Mucosa of descending colon (tissue), 3 donors: ENCODE data around the gene MPP3. TPM values are rescaled to one million over a fixed set of nuclear protein-coding genes. Genes with fewer than 3 reads are reported as not detected.

Source experiments
- ATAC-seq: fragments of 200-7000 bp; cut with Tn5 transposase; one replicate; pipeline ENCODE4 v1.9.1; 2020; ENCODE audit warnings: mild to moderate bottlenecking, moderate library complexity
- DNase-seq, 3 donors: peaks; one replicate each; pipeline ENCODE4 v3.0.0-alpha.2; 2020
- H3K36me3 ChIP-seq: fragments of 200-600 bp; one replicate; pipeline ENCODE4 v1.8.0; 2021; ENCODE audit warnings: low read depth, mild to moderate bottlenecking
- H3K4me1 ChIP-seq: fragments of 200-600 bp; one replicate; pipeline ENCODE4 v1.8.0; 2021; ENCODE audit warnings: low read depth, mild to moderate bottlenecking
- H3K4me3 ChIP-seq: fragments of 200-600 bp; one replicate; pipeline ENCODE4 v1.8.0; 2021; ENCODE audit warnings: mild to moderate bottlenecking
- H3K9me3 ChIP-seq: fragments of 200-600 bp; one replicate; pipeline ENCODE4 v1.8.0; 2021; ENCODE audit warnings: mild to moderate bottlenecking
- CTCF ChIP-seq: fragments of 200-600 bp; IDR thresholded peaks from one replicate; pipeline ENCODE4 v1.8.0; 2022; ENCODE audit warnings: antibody characterized with exemption, mild to moderate bottlenecking
- intact Hi-C, 2 donors: fragments of 100-400 bp; cut with DNase I in 1 of 2; cut with micrococcal nuclease in 1 of 2; formaldehyde crosslinking; loops; one replicate each; pipeline versions ENCODE4 v1.11.0 to v1.11.1; 2022; cut with DNase I, micrococcal nuclease
- total RNA-seq, 3 donors: library from RNA; stranded (reverse); fragmentation: NEBNext Ultra II Directional in 2 of 3; extraction: Animal tissue kit (Norgen Biotek cat#: 25700) in 2 of 3; gene quantifications; one replicate each; pipeline versions ENCODE4 v1.2.1 to v1.2.4, GENCODE V29; 2021 to 2023
- donor health status: DM: no; HTN: no; CAD: no; lungs with moderate emphysema.
- donor health status: DM: no; HTN: no; CAD: no.
- donor health status: DM: no; HTN: yes; CAD: no.

The MPP3 gene
- total RNA-seq, 3 donors from 2014 or later: 1.8 to 8.6 (median 3.7) TPM

GRCh38 chr17:43784628-43785101 lies 48.3 kb downstream of the MPP3 start:
- Histone ChIP-seq H3K36me3 (no peaks in the 10 kb centered on the region), H3K9me3 (no peaks in the 10 kb centered on the region), H3K4me3 (no peak overlapping the region), H3K4me1 (no peaks in the 10 kb centered on the region)
- TF ChIP-seq CTCF: no peak
- ATAC-seq: no peak
- no peak for DNase-seq
- intact Hi-C loops: no loop called here

GRCh38 chr17:43784068-43784467 lies 48.9 kb downstream of the MPP3 start:
- Histone ChIP-seq H3K9me3 (no peaks in the 10 kb centered on the region), H3K4me1 (no peaks in the 10 kb centered on the region), H3K4me3 (no peak overlapping the region), H3K36me3 (no peaks in the 10 kb centered on the region)
- ATAC-seq (no peak), DNase-seq (no peak)
- TF ChIP-seq CTCF: no peak
- intact Hi-C loops: no loop called here

- intact Hi-C loops: no loop called here
- Histone ChIP-seq H3K9me3 (no peaks in the 10 kb centered on the region), H3K4me3 (no peak overlapping the region), H3K36me3 (no peaks in the 10 kb centered on the region), H3K4me1 (no peaks in the 10 kb centered on the region)
- ATAC-seq: no peak
- no peak for TF ChIP-seq CTCF
- DNase-seq: no peak
Measured at GRCh38 chr17:43782913-43783680, 49.8 kb downstream of the MPP3 start.

- no peak for ATAC-seq
- DNase-seq: peak in 1 of 3 donors; percentile 14
- Histone ChIP-seq H3K9me3 (no peaks in the 10 kb centered on the region), H3K36me3 (no peaks in the 10 kb centered on the region), H3K4me1 (no peaks in the 10 kb centered on the region), H3K4me3 (no peak within 1 kb of the TSS)
- no peak for TF ChIP-seq CTCF
- intact Hi-C loops: no loop called here
Measured at GRCh38 chr17:43780135-43780534, 52.8 kb downstream of the MPP3 start, which contains the start of gene CFAP97D1. CFAP97D1 (plus strand) TSS chr17:43780435; CDS start chr17:43780463, 28 bp downstream.

GRCh38 chr17:43779145-43780125 lies 53.5 kb downstream of the MPP3 start:
- no peaks in the 10 kb centered on the region for H3K9me3 ChIP-seq
- peak in 1 of 3 donors; percentile 20 for DNase-seq
- no peak overlapping the region for H3K4me3 ChIP-seq
- ATAC-seq: no peak
- no peaks in the 10 kb centered on the region for H3K36me3 ChIP-seq
- no peak for TF ChIP-seq CTCF
- no peaks in the 10 kb centered on the region for H3K4me1 ChIP-seq
- intact Hi-C loops: no loop called here
